Measurements from ENCODE around the gene SNRPA. TPM values are rescaled to one million over a fixed set of nuclear protein-coding genes. Genes with fewer than 3 reads are reported as not detected.

The SNRPA gene
- total RNA-seq = 45.4 and 59.9 TPM in 2 replicates

DNA sequence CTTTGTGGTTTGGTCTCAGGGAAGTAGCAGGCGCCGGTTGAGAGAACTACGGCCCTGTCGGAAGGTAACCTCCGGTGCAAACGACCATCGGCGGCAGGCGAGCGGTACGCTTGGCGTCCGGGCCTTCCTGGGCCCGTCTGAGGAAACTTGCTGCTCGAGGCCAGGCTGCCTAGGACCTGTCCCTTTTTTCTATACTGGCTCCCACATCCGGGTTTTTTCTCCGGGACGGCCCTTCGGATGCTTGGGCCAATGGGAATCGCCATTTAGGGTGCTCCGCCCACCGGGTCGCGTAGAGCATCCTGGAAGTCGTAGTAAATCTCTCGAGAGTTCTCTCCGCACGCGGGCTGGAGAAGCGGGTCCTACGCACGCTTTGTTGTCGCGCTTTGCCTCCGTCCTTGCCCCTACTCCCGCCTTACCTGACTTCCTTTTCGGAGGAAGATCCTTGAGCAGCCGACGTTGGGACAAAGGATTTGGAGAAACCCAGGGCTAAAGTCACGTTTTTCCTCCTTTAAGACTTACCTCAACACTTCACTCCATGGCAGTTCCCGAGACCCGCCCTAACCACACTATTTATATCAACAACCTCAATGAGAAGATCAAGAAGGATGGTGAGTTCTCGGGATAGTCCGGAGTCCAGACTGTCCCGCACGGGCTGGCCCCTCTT is at the start of gene SNRPA:
Gene SNRPA, plus strand, starts transcription at position 330 of the 664 bp plus-strand sequence. Its CDS starts 206 bp downstream, at position 536.

GRCh38 chr19:40716482-40717324 is 34.3 kb upstream of the SNRPA start, which contains the start of the genes COQ8B and ITPKC:
TSS of gene COQ8B (minus strand) at chr19:40716886. CDS start at chr19:40714632, 2,254 bp downstream.
TSS of gene ITPKC (plus strand) at chr19:40717112. CDS start at chr19:40717136, 24 bp downstream.

GRCh38 chr19:40750058-40750873 is 737 bp upstream of the SNRPA start, which contains the start of gene ACTMAP:
TSS of gene ACTMAP (minus strand) at chr19:40750477. CDS start at chr19:40749803, 674 bp downstream.

DNA sequence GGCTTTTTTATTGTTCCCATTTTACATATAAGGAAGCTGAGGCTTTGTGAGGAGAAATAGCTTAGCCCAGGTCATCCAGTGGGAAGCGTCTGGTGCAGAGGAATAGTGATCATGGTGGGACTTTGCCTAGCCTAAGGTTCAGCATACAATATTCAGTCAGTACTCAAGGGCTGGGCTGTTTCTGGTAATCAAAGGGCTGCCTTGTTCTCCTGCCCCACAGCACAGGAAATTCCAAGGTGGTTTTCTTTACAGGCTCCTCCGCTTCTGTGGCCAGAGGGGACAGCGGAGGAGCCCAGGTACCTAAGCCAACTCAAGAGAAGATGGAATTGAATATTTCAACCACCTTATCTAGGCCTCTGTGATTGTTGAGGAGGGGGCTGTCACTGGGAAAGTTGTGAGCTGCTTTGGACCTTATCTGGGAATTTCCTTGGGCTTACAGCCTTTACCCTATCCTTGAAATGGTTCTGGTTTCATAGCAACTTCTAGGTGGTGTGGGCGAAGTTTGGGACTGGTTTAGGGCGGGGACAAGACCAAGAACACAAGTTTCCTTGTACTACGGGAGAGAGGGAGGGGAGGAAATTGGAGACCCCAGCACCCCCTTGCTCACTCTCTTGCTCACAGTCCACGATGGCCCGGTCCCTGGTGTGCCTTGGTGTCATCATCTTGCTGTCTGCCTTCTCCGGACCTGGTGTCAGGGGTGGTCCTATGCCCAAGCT is 24.1 kb downstream of the SNRPA start, which contains the start of gene MIA:
Gene MIA, plus strand, starts transcription at position 606 of the 716 bp plus-strand sequence. Its CDS starts 22 bp downstream, at position 628.

GRCh38 chr19:40777937-40778705 is 27.1 kb downstream of the SNRPA start, which contains the start of gene RAB4B:
TSS of gene RAB4B (plus strand) at chr19:40778247. CDS start at chr19:40778376, 129 bp downstream.

DNA sequence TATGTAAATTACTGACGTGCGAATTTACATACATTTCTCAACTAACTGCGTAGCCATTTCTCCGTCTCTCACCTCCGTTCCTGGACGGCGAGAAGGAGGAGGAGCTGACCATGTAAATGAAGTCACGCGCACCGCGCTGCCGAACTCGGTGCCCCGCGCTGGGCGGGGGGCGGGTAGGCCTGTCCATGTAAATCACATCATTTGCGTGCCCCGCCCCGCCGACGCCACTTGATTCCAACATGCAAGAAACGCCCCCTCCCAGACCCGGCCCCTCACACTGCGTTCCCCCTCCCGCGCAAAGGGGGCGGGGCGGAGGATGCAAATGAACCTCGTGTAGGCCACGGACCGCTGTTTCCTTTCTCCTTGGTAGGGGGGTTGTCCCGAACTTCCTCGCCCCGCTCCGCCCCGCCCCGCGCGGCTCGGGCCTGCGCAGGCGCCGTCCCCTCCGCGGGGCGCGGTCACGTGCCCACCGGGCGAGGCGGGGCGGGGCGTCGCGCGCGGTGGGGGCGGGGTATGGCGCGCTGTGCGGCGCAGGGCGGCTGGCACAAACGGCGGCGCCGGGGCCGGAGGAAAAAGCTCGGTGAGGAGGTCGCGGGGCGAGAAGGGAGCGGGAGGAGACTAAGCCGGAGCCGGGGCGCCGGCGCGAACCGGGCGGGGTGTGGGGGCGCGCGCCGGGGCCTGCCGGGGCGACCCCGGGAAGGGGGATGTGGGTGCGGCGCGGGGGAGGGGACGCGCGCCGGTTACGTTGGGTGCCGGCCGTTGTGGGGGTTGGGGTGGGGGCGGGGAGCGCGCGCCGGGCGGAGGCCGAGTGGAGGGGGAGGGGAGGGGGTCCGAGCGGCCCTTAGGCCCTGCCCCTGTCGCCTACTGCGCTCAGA is 47.9 kb downstream of the SNRPA start, which contains the start of gene EGLN2:
Gene EGLN2, plus strand, starts transcription at position 509 of the 875 bp plus-strand sequence. CDS start 1,382 bp downstream, outside the sequence.

Other genes starting within 250 kb of the SNRPA start
- 30.4 and 41.8 TPM in 2 replicates for gene SHKBP1, start 174.3 kb upstream of the SNRPA start, total RNA-seq
- 3.9 and 73.7 TPM in 2 replicates for gene LTBP4, start 149.8 kb upstream of the SNRPA start, total RNA-seq
- gene NUMBL, start 60.6 kb upstream of the SNRPA start, total RNA-seq = 16.2 and 23.8 TPM in 2 replicates
- gene COQ8B, start 34.3 kb upstream of the SNRPA start, total RNA-seq = 17.8 and 23.5 TPM in 2 replicates
- gene ITPKC, start 34.1 kb upstream of the SNRPA start, total RNA-seq = 20.6 and 27.0 TPM in 2 replicates
- gene ACTMAP, start 726 bp upstream of the SNRPA start, total RNA-seq = 0.97 and 2.0 TPM in 2 replicates
- gene MIA, start 24.3 kb downstream of the SNRPA start, total RNA-seq = 1.1 TPM in 1 of 2 replicates, not detected in the other
- 9.2 and 11.6 TPM in 2 replicates for gene RAB4B, start 27.0 kb downstream of the SNRPA start, total RNA-seq
- 116 and 143 TPM in 2 replicates for gene EGLN2, start 48.0 kb downstream of the SNRPA start, total RNA-seq
- gene CYP2A6, start 99.2 kb downstream of the SNRPA start, total RNA-seq = not detected in 2 replicates
- not detected in 2 replicates for gene CYP2A7, start 131.0 kb downstream of the SNRPA start, total RNA-seq
- gene CYP2B6, start 240.1 kb downstream of the SNRPA start, total RNA-seq = not detected in 2 replicates